ENCODE data around the gene ACTL6A. TPM values are rescaled to one million over a fixed set of nuclear protein-coding genes. Genes with fewer than 3 reads are reported as not detected.

The ACTL6A gene
- total RNA-seq, 1 experiment from 2014 or later, result 74.5 TPM

DNA sequence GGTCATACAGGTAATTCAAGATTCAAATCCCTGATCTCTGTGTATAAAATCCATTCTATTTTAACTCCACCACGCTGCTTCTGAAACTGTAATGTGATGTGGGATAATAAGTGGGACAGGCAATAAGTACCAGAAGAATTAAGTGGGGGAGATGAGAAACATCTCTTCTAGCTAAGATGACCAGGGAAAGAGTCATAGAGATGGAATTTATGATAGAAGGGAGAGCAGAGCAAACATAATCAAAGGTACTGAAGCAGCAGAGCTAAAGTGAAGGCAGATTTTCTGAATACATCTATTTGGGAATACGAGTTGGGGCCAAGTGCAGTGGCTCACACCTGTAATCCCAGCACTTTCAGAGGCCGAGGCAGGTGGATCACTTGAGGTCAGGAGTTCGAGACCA lies 36.8 kb downstream of the ACTL6A start:
- no peak overlapping the region for H2AFZ ChIP-seq (ENCODE audit: low read length)
- H4K8ac ChIP-seq (replicated peaks; ENCODE audit: insufficient read length, low read depth, low read length), result no peak overlapping the region
- no peaks in the 10 kb centered on the region for H3K27me3 ChIP-seq (ENCODE audit: insufficient read depth, low read length)
- Mint-ChIP-seq H3K36me3 (ENCODE audit: insufficient read depth in 1 of 3, low read depth in 3 of 3) (peaks cover 19 to 68% (median 62%) of the 10 kb centered on the region in 3 experiments; a peak in 6 of 7 replicates), H3K27me3 (ENCODE audit: low read depth) (no peaks in the 10 kb centered on the region), H3K4me1 (peaks cover 0 to 5% of the 10 kb centered on the region in 2 experiments; a peak in 1 of 4 replicates), H3K9me3 (no peaks in the 10 kb centered on the region), H3K4me3 (no peak overlapping the region), H3K27ac (no peak overlapping the region)
- H3T11ph ChIP-seq (ENCODE audit: low read length), result no peak overlapping the region
- H3K27ac ChIP-seq (ENCODE audit: insufficient read length, low read depth, low read length), result no peak overlapping the region
- H2BK120ac ChIP-seq (ENCODE audit: low read depth, low read length, poor library complexity, severe bottlenecking), result no peak overlapping the region
- no peaks in the 10 kb centered on the region for H4K20me1 ChIP-seq (ENCODE audit: control insufficient read depth, insufficient read depth, insufficient read length)
- H3K79me1 ChIP-seq (ENCODE audit: insufficient read depth, low read depth, low read length, poor library complexity, severe bottlenecking), result peaks cover 3% of the 10 kb centered on the region
- no peak overlapping the region for H2BK12ac ChIP-seq (ENCODE audit: insufficient read length, low read depth, low read length)
- no peaks in the 10 kb centered on the region for H3K4me1 ChIP-seq (ENCODE audit: insufficient read depth, low read length)
- H3K23me2 ChIP-seq (ENCODE audit: insufficient read length, low read depth, low read length, poor library complexity, severe bottlenecking), result no peaks in the 10 kb centered on the region
- H3K9me3 ChIP-seq (ENCODE audit: control insufficient read depth, low read depth, low read length), result no peaks in the 10 kb centered on the region
- peaks cover 6% of the 10 kb centered on the region; the same call in 1 of the 2 replicates for H3K79me2 ChIP-seq (ENCODE audit: insufficient read depth, low read length)
- H3K18ac ChIP-seq (ENCODE audit: insufficient read length, low read depth, low read length), result no peak overlapping the region
- no peak overlapping the region for H3K4ac ChIP-seq (ENCODE audit: low read depth, low read length)
- H4K91ac ChIP-seq (ENCODE audit: insufficient read length, low read depth, low read length), result no peak overlapping the region
- TF ChIP-seq, protein P1, sequence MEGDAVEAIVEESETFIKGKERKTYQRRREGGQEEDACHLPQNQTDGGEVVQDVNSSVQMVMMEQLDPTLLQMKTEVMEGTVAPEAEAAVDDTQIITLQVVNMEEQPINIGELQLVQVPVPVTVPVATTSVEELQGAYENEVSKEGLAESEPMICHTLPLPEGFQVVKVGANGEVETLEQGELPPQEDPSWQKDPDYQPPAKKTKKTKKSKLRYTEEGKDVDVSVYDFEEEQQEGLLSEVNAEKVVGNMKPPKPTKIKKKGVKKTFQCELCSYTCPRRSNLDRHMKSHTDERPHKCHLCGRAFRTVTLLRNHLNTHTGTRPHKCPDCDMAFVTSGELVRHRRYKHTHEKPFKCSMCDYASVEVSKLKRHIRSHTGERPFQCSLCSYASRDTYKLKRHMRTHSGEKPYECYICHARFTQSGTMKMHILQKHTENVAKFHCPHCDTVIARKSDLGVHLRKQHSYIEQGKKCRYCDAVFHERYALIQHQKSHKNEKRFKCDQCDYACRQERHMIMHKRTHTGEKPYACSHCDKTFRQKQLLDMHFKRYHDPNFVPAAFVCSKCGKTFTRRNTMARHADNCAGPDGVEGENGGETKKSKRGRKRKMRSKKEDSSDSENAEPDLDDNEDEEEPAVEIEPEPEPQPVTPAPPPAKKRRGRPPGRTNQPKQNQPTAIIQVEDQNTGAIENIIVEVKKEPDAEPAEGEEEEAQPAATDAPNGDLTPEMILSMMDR (conservative IDR thresholded peaks at IDR 0.05), result no peak
- H3K14ac ChIP-seq (ENCODE audit: insufficient read depth, low read length), result no peak overlapping the region
- no peak overlapping the region for H3K23ac ChIP-seq (ENCODE audit: insufficient read length, low read depth, low read length)
- H2BK5ac ChIP-seq (ENCODE audit: insufficient read length, low read length), result no peak overlapping the region
- no peak overlapping the region for H2BK20ac ChIP-seq (ENCODE audit: low read depth, low read length, poor library complexity, severe bottlenecking)
- no peak overlapping the region for H4K5ac ChIP-seq (ENCODE audit: insufficient read length, low read depth, low read length)
- H3K9ac ChIP-seq (ENCODE audit: extremely low read depth, insufficient read length, low read length), result no peak overlapping the region
- no peak overlapping the region for H2AK5ac ChIP-seq (ENCODE audit: insufficient read length, low read length)
- no peak overlapping the region for H3K4me2 ChIP-seq (ENCODE audit: insufficient read depth, insufficient read length, low read length)
- H3K56ac ChIP-seq (ENCODE audit: insufficient read length, low read depth, low read length), result no peak overlapping the region
- no peak overlapping the region for H2BK15ac ChIP-seq (ENCODE audit: low read depth, low read length)
- no CpG with 5 or more reads among the region's 4 CpGs for WGBS (ENCODE audit: extremely low coverage, insufficient read length, low lambda C conversion rate)
- no peak for DNase-seq
